CD4-positive, alpha-beta T cell treated with Interleukin-4 for 1 hour (primary cell): ENCODE results near the gene CFB.
A peak's percentile ranks its signal among the peaks of the same experiment; 100 is the strongest.
"Not testable (repeated sequence)": the region's sequence is repeated elsewhere in the genome, so short reads cannot be mapped to it uniquely, and the experiment has no call there.

Source experiments
- DNase-seq, 2 donors: peaks; one replicate each; pipeline ENCODE4 v3.0.0-alpha.2; 2020 to 2022

Gene CFB

DNA sequence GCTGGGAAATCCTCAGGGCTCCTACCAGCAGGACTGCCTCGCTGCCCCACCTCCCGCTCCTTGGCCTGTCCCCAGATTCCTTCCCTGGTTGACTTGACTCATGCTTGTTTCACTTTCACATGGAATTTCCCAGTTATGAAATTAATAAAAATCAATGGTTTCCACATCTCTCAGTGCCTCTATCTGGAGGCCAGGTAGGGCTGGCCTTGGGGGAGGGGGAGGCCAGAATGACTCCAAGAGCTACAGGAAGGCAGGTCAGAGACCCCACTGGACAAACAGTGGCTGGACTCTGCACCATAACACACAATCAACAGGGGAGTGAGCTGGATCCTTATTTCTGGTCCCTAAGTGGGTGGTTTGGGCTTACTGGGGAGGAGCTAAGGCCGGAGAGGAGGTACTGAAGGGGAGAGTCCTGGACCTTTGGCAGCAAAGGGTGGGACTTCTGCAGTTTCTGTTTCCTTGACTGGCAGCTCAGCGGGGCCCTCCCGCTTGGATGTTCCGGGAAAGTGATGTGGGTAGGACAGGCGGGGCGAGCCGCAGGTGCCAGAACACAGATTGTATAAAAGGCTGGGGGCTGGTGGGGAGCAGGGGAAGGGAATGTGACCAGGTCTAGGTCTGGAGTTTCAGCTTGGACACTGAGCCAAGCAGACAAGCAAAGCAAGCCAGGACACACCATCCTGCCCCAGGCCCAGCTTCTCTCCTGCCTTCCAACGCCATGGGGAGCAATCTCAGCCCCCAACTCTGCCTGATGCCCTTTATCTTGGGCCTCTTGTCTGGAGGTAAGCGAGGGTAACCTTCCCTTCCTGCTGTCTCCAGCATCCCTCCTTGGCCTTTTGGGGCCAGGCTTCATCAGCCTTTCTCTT lies at the start of gene CFB:
Gene CFB, plus strand, starts transcription at position 589 of the 863 bp plus-strand sequence. Its CDS starts 127 bp downstream, at position 716.
- no peak for DNase-seq

DNA sequence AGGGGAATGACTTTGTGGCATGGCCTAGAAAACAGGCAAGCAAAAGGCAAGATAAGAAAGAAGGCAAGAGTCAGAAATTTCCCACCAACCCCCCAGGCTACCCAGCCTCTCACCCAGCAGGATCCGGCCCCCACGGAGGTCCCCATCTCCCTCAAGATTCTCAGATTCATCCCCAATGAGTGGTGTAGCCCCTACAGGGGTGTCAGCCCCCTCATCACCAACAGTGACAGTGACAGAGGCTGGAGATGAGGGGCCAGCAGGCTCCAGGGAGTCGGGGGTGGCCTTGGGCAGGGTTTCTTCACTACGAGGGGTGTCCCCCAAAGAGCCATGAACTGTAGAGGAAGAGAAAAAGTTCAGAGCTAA lies 49.4 kb upstream of the CFB start:
- no peak for DNase-seq

DNA sequence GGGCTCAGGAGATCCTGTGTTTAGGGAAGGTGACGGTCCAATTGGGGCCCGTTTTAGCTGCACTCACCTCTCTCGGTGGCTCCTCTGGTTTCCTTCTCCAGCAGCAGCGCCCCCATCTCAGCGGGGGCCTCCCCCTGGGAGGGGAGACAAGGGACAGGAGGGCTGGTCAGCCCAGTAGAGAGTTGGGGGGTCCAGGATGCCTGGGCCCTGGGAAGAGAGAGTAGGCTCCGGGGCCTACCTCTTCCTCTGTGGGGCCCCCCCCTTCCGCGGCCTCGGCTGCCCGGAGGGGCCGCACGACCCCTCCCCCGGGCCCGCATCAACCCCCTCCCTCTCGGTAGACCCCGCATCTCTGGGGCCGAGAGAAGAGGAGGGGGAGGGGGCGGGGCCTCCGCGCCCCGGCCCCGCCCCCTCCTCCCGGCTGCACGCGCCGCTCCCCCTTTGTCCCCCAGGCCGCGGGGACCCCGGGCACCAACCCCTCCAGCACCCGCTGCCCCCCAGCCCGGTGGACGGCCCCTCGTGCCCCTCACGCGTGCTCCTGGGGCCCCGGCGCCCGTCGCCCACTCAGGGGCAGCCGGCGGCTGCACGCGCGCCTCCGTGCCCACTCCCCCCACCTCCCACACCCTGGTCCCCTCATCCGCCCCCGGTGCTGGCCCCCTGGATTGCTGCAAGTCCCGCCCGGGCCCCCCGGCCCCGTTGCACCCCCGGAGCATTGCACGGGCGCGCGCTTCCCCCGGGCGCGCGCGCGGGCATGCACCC lies 48.9 kb upstream of the CFB start:
- DNase-seq, result no peak

DNA sequence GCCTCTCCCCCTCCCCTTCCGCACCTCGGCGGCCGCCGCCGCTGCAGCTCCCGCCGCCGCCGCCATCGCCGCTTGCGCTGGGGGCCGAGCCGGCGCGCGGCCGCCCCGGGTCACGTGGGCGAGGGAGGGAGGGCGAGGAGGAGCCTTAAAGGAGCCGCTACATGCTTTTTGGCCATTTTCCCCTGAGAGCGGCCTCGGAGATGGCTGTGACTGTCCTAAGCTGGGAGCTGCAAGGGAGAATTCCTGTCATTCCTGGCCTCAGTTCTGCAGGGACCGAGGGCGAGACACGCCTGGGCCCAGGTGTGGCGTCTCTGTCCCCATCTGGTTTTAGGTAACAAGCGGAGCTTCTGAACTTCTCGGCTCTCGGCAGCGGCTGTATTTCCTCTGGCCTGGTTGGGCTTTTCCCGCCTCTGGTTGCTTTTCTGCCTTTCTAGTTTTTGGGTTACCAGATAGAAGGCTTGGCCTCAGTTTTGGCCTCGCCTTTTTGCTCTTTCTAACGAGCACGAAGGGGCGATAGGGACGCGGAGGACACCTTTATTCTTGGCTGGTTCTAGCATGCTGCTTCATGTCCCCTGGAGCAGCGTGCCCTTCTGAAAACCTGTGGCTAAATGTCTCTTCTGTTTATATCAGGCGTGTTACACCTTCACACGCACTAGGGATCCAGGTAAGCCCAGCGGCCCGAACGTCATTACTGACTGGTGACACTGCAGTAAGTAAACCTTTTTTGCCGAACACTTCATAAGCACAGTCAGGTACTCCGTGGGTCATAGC lies 48.1 kb upstream of the CFB start, which contains the start of gene EHMT2:
Gene EHMT2, minus strand, starts transcription at position 87 of the 771 bp plus-strand sequence. Its CDS starts 21 bp downstream, at position 66.
- peak; percentile 82 to 85 for DNase-seq

DNA sequence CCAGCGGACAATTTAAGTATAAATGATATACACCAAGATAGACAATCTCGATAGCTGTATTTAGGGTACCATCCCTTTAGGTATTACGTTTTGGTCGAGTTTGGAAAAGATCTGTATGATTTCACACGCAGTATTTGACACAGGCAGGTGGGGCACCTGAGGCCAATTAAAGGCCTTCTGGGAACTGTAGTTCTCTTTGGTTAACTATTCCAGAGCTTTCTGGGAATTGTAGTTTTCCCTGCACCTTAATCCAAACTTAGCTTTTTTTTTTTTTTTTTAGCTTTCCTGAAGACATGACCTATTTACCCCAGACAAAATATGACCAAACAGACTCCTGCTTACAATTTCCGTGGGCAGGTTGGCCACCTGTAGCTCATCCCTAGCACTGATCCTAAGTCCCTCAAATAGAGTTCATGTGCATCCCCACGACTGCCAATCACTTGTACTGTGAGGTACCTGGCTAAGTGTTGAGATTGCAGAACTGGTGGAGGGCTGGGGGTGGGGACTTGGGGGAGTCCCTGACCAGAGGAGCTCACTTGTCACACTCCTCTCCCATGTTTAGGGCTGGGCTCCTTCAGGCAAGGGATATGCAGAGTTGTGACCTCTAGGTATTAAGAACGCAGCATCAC lies 47.4 kb upstream of the CFB start:
- DNase-seq, result peak; percentile 44 to 77

DNA sequence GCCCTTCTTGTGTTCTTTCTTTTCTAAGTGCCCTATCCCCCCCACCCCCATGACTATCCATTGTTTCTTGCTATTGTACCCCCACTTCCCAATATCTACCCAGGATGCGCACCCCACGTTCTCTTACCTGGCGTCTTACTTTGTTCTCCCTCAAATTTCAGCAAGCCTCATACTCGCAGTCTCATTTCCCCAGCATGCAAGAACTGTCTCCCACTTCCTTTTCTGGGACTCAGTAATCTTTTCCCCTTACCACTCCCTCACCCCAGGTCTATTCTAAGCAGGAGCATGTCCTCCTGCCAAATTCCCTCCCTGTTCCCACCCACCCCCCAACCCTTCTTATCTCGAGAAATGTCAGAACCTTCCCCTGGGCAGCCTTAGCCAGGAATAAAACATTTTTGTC lies 46.7 kb upstream of the CFB start:
- DNase-seq, result no peak

DNA sequence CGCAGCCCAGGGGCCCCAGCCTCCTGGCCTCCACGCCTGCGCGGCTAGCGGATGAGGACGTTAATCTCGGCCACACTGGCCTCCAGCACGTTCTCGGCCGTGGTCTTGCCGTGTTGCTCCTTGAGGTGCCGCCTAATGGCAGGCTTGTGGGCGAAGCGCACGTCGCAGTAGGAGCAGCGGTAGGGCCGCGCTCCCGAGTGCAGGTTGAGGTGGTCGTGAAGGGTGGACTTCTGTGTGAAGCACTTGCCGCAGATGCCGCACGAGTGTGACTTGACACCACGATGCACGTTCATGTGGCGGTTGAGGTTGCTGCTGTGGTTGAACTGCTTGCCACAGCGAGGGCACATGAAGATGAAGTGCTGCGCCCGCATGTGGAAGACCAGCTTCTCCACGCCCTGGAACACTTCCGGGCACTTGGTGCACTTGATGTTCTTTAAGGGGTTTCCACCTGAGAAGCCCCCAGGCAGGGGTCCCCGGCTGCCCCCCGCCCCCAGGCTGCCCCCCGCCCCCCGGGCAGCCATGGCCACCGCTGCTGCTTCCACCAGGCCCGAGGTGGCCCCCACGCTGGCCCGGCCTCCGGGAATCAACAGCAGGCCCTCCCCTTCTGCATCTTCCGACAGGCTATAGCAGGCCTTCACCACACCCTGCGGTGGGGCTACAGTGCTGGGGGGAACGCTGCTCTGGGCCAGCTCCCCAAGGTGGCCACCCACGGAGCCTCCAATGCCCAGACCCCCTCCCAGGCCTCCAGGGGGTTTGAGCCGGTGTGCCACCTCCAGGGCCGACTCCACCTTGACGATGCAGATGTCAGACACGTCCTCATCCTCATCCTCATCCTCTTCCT lies 45.8 kb upstream of the CFB start:
- peak in 1 of 2 donors; percentile 34 for DNase-seq

DNA sequence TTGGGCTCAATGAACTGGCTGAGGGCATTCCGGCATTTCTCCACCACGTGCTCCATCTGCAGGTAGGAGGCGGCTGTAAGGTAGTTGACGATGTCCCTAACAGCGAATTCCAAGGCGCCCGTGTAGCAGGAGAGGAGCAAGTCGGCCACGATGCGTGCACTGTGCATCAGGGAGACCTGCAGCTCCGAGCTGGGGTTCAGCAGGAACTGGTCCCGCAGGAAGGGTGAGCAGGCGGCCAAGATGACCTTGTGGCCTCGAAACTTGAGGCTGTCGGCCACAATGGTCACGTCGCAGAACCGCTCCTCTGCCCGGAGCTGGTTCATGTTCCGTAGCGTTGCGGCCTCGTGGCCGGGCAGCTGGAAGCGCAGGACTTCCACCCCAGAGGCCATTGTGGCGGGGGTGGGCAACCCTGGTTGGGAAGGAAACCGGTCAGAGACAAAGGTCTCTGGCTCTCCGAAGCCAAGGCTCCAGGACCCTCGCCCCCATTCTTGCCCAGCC lies 44.9 kb upstream of the CFB start:
- no peak for DNase-seq

DNA sequence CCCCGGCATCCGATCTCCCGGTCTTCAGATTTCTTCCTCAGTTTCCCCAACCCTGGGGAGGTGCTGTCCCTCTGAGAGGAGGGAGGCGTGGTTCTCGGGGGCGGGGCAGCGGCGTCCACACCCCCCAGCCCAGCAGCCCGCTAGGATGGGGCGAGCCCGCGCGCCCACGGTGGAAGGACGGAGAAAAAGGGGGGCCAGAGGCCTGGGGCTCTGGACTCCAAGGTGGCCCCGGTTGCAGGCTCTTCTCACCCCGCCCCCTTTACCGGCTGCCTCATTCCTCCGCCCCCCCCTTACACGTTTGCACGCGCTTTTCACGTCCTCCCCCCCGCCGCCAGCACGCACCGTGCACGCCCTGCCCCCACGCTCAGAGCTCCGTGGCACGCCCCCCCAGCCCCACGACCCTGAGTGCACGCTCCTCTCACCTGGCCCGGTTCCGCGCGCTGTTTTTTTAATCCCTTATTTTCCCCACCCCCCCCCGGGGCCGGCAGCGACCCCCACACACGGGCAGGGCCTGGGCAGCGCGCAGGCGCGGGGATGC lies 44.4 kb upstream of the CFB start:
- peak; percentile 63 to 69 for DNase-seq

DNA sequence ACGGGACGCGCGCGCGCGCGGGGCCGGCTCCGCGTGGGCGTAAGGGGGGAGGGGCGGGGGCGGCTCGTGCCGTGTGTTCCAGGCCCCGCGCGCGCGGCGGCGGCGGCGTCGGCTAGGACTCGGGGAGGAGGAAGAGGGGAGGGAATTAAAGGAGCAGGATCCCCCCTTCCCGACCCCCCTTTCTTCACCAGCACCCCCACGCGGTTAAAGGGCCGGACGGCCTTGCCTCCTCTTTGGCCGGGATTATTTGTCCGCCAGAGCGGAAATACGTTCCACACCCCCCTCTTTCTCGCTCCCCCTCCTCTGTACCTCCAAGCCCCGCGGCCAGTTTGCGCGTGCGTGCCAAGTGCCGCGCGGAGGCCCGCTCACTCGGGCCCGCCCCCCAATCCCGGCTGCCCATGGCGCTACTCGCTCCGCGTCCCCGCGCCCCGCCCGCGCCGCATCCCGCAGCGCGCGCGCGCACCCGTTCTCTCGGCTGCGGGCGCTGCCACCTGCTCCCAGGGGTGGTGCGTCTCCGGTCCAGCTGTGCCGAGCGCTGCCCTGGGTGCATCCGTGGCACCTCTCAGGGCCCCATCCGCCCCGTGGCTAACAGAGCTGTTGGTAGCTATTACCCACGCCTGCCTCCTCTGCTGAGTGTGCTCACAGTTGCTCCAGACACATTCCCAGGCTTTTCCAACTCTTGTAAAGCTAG lies 43.8 kb upstream of the CFB start, which contains the start of gene ZBTB12:
Gene ZBTB12, minus strand, starts transcription at position 134 of the 691 bp plus-strand sequence. CDS start 781 bp downstream, outside the sequence.
- DNase-seq, result peak; percentile 90

DNA sequence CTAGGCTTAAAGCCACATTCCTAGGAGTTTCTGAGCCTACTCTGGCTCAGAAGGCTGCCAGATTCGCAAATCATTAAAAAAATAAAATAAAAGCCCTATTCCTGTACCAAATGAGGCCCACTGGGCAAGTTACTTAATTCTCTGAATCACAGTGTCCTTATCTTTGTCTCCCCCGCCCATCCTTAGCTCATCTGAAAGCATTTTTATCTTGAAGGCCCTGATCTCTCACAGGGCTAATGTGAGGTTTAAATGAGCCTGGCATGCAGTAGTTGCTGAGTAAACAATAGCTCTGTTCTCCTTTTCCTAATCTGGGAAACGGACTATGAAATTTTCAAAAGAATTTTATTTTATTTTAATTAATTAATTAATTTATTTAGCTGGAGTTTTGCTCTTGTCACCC lies 41.9 kb upstream of the CFB start:
- DNase-seq, result no peak

DNA sequence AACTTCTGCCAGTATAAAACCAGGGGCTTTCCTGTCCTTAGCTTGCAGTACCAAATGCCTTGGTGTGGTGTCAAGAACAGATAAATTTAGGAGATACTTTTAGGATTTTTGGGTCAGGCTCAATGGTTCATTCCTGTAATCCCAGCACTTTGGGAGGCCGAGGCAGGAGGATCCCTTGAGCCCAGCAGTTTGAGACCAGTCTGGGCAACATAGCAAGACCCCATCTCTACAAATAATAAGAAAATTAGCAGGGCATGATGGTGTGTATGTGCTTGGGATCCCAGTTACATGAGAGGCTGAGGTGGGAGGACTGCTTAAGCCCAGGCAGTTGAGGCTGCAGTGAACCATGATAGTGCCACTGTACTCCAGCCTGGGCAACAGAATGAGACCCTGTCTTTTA lies 40.9 kb upstream of the CFB start:
- DNase-seq, result no peak

DNA sequence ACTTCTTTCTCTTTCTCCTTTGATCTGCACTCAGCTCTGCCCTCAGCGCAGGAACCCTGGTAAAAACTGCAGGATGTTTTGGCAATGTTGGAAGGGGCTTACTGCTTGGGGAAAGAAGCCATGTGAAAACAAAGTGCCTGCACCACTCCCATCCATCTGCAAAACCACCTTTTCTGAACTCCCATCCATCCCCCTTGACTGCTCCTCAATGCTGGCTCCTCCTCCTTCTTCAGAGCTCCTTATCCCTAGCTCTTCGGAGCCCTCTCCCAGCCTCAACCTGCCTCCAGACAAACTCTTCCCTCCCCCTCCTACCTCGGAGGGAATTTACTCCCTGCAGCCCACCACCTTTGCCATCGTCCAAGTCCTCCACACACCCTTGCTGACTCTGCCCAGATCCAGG lies 39.8 kb upstream of the CFB start:
- DNase-seq, result no peak

DNA sequence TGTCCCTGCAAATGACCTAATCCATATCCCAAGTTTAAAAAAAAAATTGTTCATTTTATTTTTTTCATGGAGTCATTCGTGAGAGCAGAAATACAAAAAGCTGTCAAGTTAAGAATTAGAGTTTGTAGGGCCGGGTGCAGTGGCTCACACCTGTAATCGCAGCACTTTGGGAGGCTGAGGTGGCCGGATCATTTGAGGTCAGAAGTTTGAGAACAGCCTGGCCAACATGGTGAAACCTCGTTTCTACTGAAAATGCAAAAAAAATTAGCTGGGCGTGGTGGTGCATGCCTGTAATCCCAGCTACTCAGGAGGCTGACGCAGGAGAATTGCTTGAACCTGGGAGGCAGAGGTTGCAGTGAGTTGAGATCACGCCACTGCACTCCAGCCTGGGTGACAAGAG lies 39.2 kb upstream of the CFB start:
- not testable (repeated sequence) for DNase-seq

DNA sequence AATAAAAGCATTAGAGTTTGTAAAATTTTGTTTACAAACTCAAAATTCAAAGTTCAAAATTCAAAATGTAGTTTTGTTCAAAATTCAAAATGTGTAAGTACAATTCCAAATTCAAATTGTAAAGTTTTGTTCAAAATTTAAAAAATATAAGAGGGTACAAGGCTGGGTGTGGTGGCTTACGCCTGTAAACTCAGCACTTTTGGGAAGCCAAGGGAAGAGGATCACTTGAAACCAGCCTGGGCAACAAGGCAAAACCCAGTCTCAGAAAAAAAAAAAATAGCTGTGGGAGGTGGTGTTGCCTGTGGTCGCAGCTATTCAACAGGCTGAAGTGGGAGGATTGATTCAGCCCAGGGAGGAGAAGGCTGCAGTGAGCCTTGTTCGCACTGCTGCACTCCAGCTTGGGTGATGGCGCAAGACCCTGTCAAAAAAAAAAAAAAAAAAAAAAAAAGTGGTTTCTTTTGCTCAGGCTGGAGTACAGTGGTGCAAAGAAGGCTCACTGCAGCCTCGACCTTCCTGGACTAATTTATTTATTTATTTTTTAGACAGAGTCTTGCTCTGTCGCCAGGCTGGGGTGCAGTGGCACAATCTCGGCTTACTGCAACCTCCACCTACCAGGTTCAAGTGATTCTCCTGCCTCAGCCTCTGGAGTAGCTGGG lies 38.6 kb upstream of the CFB start:
- no peak for DNase-seq

DNA sequence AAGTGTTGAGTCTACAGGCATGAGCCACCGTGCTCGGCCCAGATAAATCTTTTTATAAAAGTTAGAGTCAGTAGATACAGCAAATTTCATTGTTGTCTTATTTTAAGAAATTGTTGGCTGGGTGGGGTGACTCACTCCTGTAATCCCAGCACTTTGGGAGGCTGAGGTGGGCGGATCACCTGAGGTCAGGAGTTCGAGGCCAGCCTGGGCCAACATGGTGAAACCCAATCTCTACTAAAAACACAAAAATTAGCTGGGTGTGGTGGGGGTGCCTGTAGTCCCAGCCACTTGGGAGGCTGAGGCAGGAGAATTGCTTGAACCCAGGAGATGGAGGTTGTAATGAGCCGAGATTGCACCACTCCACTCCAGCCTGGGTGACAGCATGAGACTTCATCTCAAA lies 37.6 kb upstream of the CFB start:
- DNase-seq, result not testable (repeated sequence)

DNA sequence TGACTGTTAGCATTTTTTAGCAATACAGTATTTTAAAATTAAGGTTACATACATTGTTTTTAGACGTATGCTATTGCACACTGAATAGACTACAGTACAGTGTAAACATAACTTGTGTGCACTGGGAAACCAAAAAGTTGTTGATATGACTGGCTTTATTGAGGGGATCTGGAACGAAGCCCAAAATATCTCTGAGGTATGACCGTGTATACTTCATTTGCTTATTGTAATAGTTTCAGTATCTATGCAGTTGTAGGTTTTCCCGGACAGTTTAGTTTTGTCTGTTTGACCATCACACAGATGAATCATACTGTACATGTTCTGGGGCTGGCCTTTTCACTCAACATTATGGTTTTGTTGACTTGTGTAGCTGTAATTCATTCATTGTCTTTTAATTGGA lies 37.1 kb upstream of the CFB start:
- DNase-seq, result no peak

DNA sequence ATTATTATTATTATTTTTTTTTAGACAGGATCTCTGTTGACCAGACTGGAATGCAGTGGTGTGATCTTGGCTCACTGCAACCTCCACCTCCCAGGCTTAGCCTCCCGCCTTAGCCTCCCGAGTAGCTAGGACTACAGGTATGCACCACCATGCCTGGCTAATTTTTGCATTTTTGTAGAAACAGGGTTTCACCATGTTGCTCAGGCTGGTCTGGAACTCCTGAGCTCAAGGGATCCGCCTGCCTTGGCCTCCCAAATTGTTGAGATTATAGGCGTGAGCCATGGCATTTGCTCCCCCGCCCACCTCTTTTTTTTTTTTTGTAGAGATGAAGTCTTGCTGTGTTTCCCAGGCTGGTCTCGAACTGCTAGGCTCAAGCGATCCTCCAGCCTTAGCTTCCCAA lies 36.6 kb upstream of the CFB start:
- not testable (repeated sequence) for DNase-seq

DNA sequence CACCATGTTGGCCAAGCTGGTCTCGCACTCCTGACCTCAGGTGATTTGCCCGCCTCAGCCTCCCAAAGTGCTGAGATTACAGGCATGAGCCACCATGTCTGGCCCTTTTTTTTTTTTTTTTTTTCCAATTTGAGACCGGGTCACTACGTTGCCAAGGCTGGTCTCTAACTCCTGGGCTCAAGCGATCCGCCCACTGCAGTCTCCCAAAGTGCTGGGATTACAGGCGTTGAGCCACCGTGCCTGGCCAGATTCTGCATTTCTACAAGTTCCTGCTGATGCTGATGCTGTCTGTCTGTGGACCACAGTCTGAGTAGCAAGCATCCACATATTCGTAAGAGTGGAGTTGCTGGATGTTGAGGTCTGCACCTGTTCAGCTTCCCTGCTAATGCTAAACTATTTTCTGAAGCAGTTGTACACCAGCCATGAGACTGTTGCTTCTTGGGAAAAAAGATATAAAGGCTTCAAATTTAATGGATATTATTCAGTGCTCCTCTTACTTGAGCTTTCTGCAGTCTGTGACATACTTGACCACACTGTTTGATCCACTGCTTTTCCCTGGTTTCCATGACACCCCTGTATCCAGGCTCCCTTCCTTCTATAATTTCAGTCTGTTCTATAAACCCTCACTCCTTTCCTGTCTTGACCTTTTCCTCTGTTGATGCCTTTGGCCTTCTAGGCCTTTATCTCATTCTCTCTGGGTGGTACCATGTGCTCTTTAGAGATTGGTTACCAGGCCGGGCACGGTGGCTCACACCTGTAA lies 33.9 kb upstream of the CFB start:
- DNase-seq, result no peak
